SU-DHL-6 (cell line): Measurements from ENCODE around the gene NEDD4.

ENCODE experiments used
- CTCF ChIP-seq: fragments of 200-600 bp; sonication (generic); IDR thresholded peaks from one replicate; pipeline ENCODE4 v1.5.1; 2017; ENCODE audit warnings: antibody characterized with exemption, mild to moderate bottlenecking, low read length, moderate library complexity; ENCODE audit not compliant: insufficient read depth, poor library complexity, severe bottlenecking
- EZH2phosphoT487 ChIP-seq: fragments of 200-600 bp; sonication (generic), shearing (Covaris generic); conservative IDR thresholded peaks from 2 replicates; pipeline ENCODE4 v1.6.1; 2018; ENCODE audit warnings: mild to moderate bottlenecking, antibody characterized with exemption, low read length, moderate library complexity, mixed read lengths

GRCh38 chr15:55860468-55860867, 132.9 kb downstream of the NEDD4 start:
- no peak for TF ChIP-seq EZH2phosphoT487
- TF ChIP-seq CTCF = no peak
